T-cell (primary cell): ENCODE results near the gene FGF23. TPM values are rescaled to one million over a fixed set of nuclear protein-coding genes. Genes with fewer than 3 reads are reported as not detected.

Source experiments
- ATAC-seq, 4 experiments: fragments of 200-7000 bp in 3 of 4; fragments of 150-1000 bp in 1 of 4; cut with Tn5 transposase; replicated peaks in 1 of 4; 1 replicate in 3 of 4; 2 replicates in 1 of 4; pipeline ENCODE4 v1.10.0; 2021; ENCODE audit warnings: moderate library complexity in 3 of 4, mild to moderate bottlenecking in 2 of 4, moderate number of reproducible peaks in 1 of 4
- CTCF ChIA-PET, 2 donors: fragments of 300-600 bp; sonication (Branson Sonifier 250); formaldehyde crosslinking; loops; one replicate each; lab custom pipeline; 2022; ENCODE audit warnings: antibody characterized with exemption in 2 of 2; lab: Charles Lee
- POLR2A ChIA-PET, 2 donors: fragments of 300-600 bp; sonication (Branson Sonifier 250); formaldehyde crosslinking; loops; one replicate each; lab custom pipeline; 2022; ENCODE audit warnings: antibody characterized with exemption in 2 of 2; lab: Charles Lee
- DNase-seq, 35 experiments: peaks; one replicate each; pipeline versions ENCODE4 v3.0.0 to v3.0.0-alpha.2; 2013 to 2023
- H3K27ac ChIP-seq: one replicate; pipeline ENCODE4 v1.5.1; 2013; ENCODE audit warnings: low read length
- H3K27me3 ChIP-seq, 2 experiments: replicated peaks in 1 of 2; 1 replicate in 1 of 2; 2 replicates in 1 of 2; pipeline versions ENCODE4 v1.6.1 to v1.7.0; 2013; ENCODE audit warnings: low read length in 1 of 2, mixed read lengths in 1 of 2; ENCODE audit not compliant: control insufficient read depth in 2 of 2, insufficient read depth in 2 of 2; ENCODE audit errors: extremely low read depth in 1 of 2
- H3K36me3 ChIP-seq, 2 donors: 1 replicate in 1 of 2; 2 replicates in 1 of 2; pipeline versions ENCODE4 v1.6.1 to v1.7.0; 2013; ENCODE audit warnings: low read length in 1 of 2; ENCODE audit not compliant: control insufficient read depth in 2 of 2, insufficient read depth in 1 of 2; ENCODE audit errors: extremely low read depth in 1 of 2
- H3K4me1 ChIP-seq, 2 experiments: 1 replicate in 1 of 2; 2 replicates in 1 of 2; pipeline versions ENCODE4 v1.6.1 to v1.7.0; 2013; ENCODE audit warnings: low read length in 2 of 2, mixed read lengths in 1 of 2; ENCODE audit not compliant: insufficient read depth in 2 of 2, control insufficient read depth in 1 of 2; ENCODE audit errors: extremely low read depth in 1 of 2
- H3K4me3 ChIP-seq, 2 donors: 1 replicate in 1 of 2; 2 replicates in 1 of 2; pipeline versions ENCODE4 v1.5.1 to v1.7.0; 2013; ENCODE audit warnings: mild to moderate bottlenecking in 2 of 2, low read length in 1 of 2, moderate library complexity in 1 of 2; ENCODE audit not compliant: control insufficient read depth in 1 of 2; ENCODE audit errors: extremely low read depth in 1 of 2
- H3K9me3 ChIP-seq: 2 replicates; pipeline ENCODE4 v1.7.0; 2013
- H3K27ac Mint-ChIP-seq, 2 donors: one replicate each; pipeline ENCODE4 v1.8.0; 2020 to 2021; ENCODE audit warnings: mild to moderate bottlenecking in 2 of 2, mixed read lengths in 2 of 2
- H3K27me3 Mint-ChIP-seq, 2 donors: one replicate each; pipeline ENCODE4 v1.8.0; 2021 to 2022; ENCODE audit warnings: mixed read lengths in 2 of 2
- H3K36me3 Mint-ChIP-seq: one replicate; pipeline ENCODE4 v1.8.0; 2021; ENCODE audit warnings: mixed read lengths
- H3K4me1 Mint-ChIP-seq, 3 donors: one replicate each; pipeline ENCODE4 v1.8.0; 2020 to 2022; ENCODE audit warnings: mixed read lengths in 3 of 3, mild to moderate bottlenecking in 1 of 3
- H3K4me3 Mint-ChIP-seq, 3 donors: one replicate each; pipeline ENCODE4 v1.8.0; 2020 to 2022; ENCODE audit warnings: mild to moderate bottlenecking in 3 of 3, mixed read lengths in 3 of 3, moderate library complexity in 3 of 3
- H3K9me3 Mint-ChIP-seq, 3 donors: one replicate each; pipeline ENCODE4 v1.8.0; 2020 to 2022; ENCODE audit warnings: mixed read lengths in 3 of 3
- WGBS: methylation state at CpG from one replicate; pipeline ENCODE4 v1.1.5; 2013; ENCODE audit warnings: missing lambda C conversion rate; ENCODE audit not compliant: insufficient coverage; 5-methylcytosine and 5-hydroxymethylcytosine counted together
- total RNA-seq, 35 experiments: library from RNA in 6 of 35; stranded (reverse) in 6 of 35; fragments of 120-200 nt in 1 of 35; gene quantifications; one replicate each; pipeline versions ENCODE4 v1.2.1 to v1.2.4 and lab custom pipeline; 2013 to 2026

FGF23 gene
- total RNA-seq, 5 donors from 2014 or later (not counting 1 experiment from before 2014, with no cell fraction given), result not detected

DNA sequence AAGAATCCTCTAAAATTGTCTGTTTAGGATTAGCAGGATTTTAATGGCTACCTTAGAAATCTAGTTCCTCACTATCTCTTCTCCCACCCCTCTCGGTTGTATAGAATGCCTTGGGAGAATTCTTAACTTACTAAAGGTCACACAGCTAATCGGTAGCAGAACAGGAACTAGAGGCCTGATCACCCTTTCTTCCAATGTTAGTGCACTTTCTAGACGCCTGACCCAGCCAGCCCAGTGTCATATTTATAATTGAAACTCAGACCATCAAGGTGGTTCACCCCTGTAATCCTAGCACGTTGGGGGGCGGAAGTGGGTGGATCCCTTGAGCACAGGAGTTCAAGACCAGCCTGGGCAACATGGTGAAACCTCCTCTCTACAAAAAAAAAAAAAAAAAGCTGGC is 56.8 kb downstream of the FGF23 start:
- Histone ChIP-seq H3K27ac (no peak overlapping the region), H3K9me3 (no peaks in the 10 kb centered on the region), H3K36me3 (no peaks in the 10 kb centered on the region), H3K4me1 (peaks cover 19 to 22% of the 10 kb centered on the region in 2 experiments), H3K4me3 (no peak overlapping the region), H3K27me3 (no peaks in the 10 kb centered on the region)
- WGBS, result 41% methylated on average over 2 of the region's 5 CpGs
- Mint-ChIP-seq H3K27ac (peak overlapping the region in 1 of 2 donors; percentile 24), H3K9me3 (no peaks in the 10 kb centered on the region), H3K4me3 (peak overlapping the region; percentile 4 to 92 (median 82)), H3K36me3 (peaks cover 3% of the 10 kb centered on the region), H3K27me3 (no peaks in the 10 kb centered on the region), H3K4me1 (peaks cover 46 to 47% (median 46%) of the 10 kb centered on the region in 3 donors)
- ATAC-seq (no peak), DNase-seq (no peak)
- CTCF ChIA-PET, result interaction anchor here in 1 of 2 donors (0.7 to 1.8 kb wide), 2 partner anchors 46 to 522 kb away, joined by 5 to 6 read pairs; no protein-coding TSS in a partner anchor
- POLR2A ChIA-PET, result interaction anchor here in 1 of 2 donors (0.6 to 0.7 kb wide), 3 partner anchors 12 to 447 kb away, joined by 3 to 8 read pairs (median 7); no protein-coding TSS in a partner anchor

- POLR2A ChIA-PET, result no interaction called here
- ATAC-seq, result peak; percentile 95 to 99 (median 98)
- CTCF ChIA-PET, result interaction anchor here in 1 of 2 donors (1.0 to 1.8 kb wide), 2 partner anchors 44 kb away, joined by 6 to 8 read pairs; no protein-coding TSS in a partner anchor
- 0% methylated on average over 56 of the region's 76 CpGs for WGBS
- Histone ChIP-seq H3K27ac (peak within 1 kb of the TSS; percentile 87), H3K4me3 (peak within 1 kb of the TSS; percentile 86 to 99), H3K27me3 (no peaks in the 10 kb centered on the region), H3K4me1 (peaks cover 19 to 22% of the 10 kb centered on the region in 2 experiments), H3K36me3 (no peaks in the 10 kb centered on the region), H3K9me3 (no peaks in the 10 kb centered on the region)
- H3K9me3 Mint-ChIP-seq, result no peaks in the 10 kb centered on the region
- H3K4me3 Mint-ChIP-seq, result peak within 1 kb of the TSS; percentile 82 to 95 (median 92)
- DNase-seq, result peak; percentile 79 to 94 (median 85)
- H3K27ac Mint-ChIP-seq, result peak within 1 kb of the TSS; percentile 91 to 94
- H3K27me3 Mint-ChIP-seq, result no peaks in the 10 kb centered on the region
- peaks cover 41 to 46% (median 44%) of the 10 kb centered on the region in 3 donors for H3K4me1 Mint-ChIP-seq
- peaks cover 3% of the 10 kb centered on the region for H3K36me3 Mint-ChIP-seq
These were observed 58.4 kb downstream of the FGF23 start, which contains the start of gene TIGAR for GRCh38 chr12:4320853-4321701. TSS of gene TIGAR (plus strand) at chr12:4321213. CDS start at chr12:4321272, 59 bp downstream.

DNA sequence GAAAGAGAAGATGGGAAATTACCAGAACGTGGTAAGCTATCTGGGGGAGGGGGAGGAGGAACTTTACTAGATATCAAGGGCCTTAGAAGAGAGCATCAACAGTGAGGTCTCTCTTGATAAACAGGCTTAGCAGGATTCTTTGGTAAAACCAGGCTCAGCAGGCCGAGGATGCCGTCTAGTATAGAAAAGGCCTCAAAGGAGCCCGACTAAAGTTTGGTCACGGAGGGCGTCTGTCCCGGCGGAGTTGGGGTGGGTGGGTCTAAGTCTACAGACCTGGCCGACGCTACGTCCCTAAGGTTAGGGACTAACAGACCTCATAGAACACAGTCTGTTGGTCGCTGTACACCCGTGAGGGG is 59.0 kb downstream of the FGF23 start:
- CTCF ChIA-PET, result interaction anchor here in 1 of 2 donors (1.0 kb wide), 1 partner anchor 43 kb away, joined by 8 read pairs; no protein-coding TSS in a partner anchor
- Mint-ChIP-seq H3K27me3 (no peaks in the 10 kb centered on the region), H3K4me3 (peak overlapping the region; percentile 82 to 95 (median 92)), H3K36me3 (peaks cover 3% of the 10 kb centered on the region), H3K9me3 (no peaks in the 10 kb centered on the region), H3K27ac (peak overlapping the region; percentile 89 to 94), H3K4me1 (peaks cover 38 to 42% (median 41%) of the 10 kb centered on the region in 3 donors)
- H3K27me3 ChIP-seq, result no peaks in the 10 kb centered on the region
- DNase-seq (peak in 3 of 35 experiments; percentile 3 to 14 (median 5)), ATAC-seq (peak; percentile 25 to 38 (median 30))
- POLR2A ChIA-PET, result no interaction called here
- peak overlapping the region; percentile 87 for H3K27ac ChIP-seq
- H3K36me3 ChIP-seq, result no peaks in the 10 kb centered on the region
- WGBS, result 0% methylated on average over 12 of the region's 13 CpGs
- peak overlapping the region; percentile 75 to 86 for H3K4me3 ChIP-seq
- H3K9me3 ChIP-seq, result no peaks in the 10 kb centered on the region
- peaks cover 19 to 22% of the 10 kb centered on the region in 2 experiments for H3K4me1 ChIP-seq

Other genes with a start within 250 kb of the FGF23 start
- 100 to 1,000 TPM; 148 to 218 (median 172) TPM for gene CCND2, start 106.0 kb downstream of the FGF23 start, total RNA-seq
- 10 to 100 TPM in 1 of 5 donors, 1 to 10 TPM in 4; 6.7 to 11.4 (median 7.5) TPM for gene TIGAR, start 58.5 kb downstream of the FGF23 start, total RNA-seq
- not detected for gene FGF6, start 66.1 kb upstream of the FGF23 start, total RNA-seq
- 1 to 10 TPM in 2 of 5 donors, under 1 TPM in 3; 0.60 to 1.7 (median 0.89) TPM for gene RAD51AP1, start 159.2 kb upstream of the FGF23 start, total RNA-seq
- 10 to 100 TPM; 11.0 to 24.8 (median 17.6) TPM for gene DYRK4, start 182.5 kb upstream of the FGF23 start, total RNA-seq